Stimulated activated CD8-positive, alpha-beta memory T cell treated with anti-CD3 and anti-CD28 coated beads, Interleukin-4, amount 100 ng/mL, for 48 hours (primary cell): ENCODE measurements around the gene SERPINI1.
A peak's percentile ranks its signal among the peaks of the same experiment; 100 is the strongest.

Experiments used
- DNase-seq: peaks from one replicate; pipeline ENCODE4 v3.0.0-alpha.2; 2020

Gene SERPINI1

GRCh38 chr3:167736264-167736787 is 805 bp downstream of the SERPINI1 start:
- no peak for DNase-seq

GRCh38 chr3:167736997-167737396 is 1.5 kb downstream of the SERPINI1 start:
- no peak for DNase-seq

DNA sequence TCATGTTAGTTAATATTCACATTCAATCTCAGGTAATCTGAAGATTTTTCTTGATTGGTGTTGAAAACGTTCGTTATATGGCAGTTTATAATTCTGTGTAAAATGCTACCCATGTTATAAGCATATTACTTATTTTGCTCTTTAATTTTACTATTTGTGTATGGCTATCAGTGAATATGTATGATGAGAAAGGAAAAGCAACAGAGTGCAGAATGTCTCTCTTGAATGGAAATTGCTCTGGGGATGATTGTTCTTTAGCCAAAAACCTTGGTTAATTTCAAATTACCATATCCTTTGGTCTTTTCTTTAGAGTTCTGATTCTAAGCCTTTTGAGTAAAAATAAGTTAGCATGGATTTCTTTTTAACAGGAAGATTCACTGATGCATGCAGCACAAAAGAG is 2.5 kb downstream of the SERPINI1 start:
- no peak for DNase-seq

DNA sequence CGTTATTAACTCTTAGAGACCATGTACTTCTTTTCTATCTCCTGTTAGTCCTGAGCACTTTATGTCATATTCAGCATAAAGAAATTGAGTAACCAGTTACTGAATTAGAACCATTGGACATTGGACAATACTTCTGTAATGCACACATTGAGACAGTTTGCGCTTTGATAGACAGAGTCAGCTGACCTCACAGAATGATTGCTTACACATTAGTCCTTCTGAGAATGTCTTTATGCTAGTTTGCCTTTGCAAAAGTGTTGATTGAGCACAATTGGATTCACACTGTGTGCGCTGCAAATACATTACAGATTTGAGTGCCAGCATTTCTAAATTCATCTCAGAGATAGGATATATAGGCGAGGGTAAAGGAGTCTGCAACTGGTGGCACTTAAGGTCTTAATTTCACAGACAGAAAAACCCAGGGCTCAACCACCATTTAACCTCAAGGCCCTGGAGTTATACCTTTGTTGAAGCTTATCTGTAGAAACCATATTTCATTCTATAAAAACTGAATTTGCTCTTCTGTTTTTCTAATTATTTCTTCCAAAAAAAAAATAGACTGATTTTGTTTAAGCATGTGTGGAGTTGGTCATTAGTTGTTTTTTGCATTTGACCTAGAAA is 3.8 kb downstream of the SERPINI1 start:
- no peak for DNase-seq

DNA sequence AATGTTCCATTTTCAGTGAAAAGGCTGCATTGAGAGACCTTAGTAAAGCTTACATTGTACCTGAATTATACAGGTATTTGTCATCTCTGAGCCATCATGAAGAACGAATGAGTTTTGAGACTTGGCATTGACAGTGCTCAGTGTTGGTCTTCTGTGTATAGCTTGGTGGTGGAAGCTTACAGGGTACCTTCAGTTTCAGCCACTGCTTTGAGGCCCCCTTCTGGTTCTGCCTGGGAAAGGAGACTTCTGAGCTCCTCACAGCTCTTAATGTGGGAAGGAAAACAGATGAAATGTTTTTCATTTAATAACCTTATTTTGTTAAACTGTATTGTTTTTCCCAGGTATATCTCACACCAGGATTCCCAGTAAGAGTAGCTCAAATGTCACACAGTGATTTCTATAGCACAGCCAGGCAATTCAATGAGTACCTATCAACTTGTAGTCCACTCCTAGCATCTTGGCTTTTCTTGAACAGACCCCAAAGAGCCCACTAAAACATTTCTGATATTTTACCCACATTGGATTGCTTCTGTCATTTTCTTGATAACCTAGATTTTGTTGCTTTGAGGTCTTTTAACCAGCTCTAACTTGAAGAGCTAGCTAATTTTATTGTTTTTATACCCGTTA is 5.6 kb downstream of the SERPINI1 start:
- DNase-seq: peak; percentile 38

DNA sequence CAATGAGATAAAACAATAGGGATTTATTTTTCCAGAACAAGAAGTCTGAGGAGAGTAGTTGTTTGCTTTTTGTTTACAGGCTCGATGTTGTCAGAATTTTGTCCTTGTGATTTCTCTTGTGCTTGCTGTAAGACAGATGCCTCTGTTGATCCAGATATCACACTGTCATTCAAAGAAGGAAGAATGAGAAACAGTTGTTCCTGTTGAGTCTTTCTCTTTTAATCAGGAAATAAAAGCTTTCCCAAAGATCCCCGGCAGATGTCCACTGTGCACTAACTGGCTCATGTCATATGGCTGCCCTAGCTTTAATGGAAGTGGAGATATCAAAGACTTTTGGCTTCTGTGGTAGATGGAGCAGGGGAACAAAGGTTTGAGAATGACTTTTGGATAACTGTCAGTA is 6.8 kb downstream of the SERPINI1 start:
- DNase-seq: no peak

GRCh38 chr3:167743799-167744198 is 8.3 kb downstream of the SERPINI1 start:
- DNase-seq: no peak

- no peak for DNase-seq
Observed at GRCh38 chr3:167749209-167749608, 13.7 kb downstream of the SERPINI1 start.

DNA sequence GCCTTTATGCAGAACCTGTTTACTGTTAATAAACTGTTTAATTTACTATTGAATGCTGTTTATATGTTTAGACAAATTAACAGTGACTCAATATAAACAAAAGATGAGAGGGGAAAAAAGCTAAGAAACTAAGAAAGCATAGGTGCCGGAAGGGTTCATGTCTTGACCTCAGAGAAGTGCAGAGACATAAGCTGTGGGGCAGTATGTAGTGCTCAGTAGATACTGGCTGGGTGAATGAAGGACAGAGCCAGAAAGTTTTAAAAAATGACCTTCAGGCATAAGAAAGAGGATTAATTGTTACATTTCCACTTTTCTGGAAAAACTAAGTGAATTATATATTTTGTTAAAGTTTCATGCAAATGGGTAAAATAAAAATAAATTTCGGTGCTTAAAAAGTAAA is 14.2 kb downstream of the SERPINI1 start:
- DNase-seq: no peak

DNA sequence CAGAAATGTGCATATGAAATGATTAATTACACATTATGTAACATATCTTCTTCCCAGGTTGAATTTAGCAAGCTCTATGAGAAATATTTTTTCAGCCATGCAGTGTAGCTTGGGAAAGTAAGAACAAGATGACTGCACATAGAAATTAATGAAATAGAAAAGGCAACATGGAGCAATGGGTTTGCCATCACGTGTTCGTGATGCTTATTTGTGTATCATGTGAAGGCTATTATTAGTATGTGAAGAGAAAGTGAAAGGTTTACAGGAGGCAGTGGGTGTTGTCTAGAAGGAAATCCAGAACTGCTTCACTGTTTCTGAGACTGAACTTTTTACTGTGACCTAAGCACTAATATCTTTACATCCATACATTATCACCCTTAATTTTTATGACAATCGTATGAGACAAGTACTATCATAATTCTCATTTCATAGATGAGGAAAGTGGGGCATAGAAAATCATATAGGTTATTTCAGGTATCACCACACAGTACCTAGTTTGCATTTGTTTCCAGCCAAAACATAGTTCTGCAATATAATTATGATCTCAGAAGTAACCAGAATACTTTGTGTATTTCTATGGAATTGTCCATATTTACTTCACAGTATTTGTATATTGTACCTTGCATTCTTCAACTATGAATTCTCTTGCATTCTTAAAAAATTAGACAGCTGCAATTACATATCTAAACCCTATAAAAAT is 14.9 kb downstream of the SERPINI1 start:
- no peak for DNase-seq

DNA sequence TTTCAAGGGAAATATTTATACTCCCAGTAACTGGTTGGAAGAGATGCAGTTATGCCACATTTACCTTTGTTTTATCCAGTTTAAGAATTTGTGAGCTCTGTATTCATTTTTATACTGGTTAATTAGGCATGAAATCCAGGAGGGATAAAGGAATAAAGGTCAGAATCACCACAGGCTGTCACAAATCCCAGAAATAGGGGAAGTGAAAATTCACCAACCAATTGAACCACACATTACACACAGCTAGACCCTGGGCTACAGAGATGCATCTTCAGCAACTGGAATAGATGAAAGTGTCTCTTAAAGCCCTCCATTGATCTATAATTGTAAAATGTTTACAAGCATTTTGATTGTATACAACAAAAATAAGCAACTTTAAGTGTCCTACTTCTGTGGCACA is 18.5 kb downstream of the SERPINI1 start:
- DNase-seq: no peak

DNA sequence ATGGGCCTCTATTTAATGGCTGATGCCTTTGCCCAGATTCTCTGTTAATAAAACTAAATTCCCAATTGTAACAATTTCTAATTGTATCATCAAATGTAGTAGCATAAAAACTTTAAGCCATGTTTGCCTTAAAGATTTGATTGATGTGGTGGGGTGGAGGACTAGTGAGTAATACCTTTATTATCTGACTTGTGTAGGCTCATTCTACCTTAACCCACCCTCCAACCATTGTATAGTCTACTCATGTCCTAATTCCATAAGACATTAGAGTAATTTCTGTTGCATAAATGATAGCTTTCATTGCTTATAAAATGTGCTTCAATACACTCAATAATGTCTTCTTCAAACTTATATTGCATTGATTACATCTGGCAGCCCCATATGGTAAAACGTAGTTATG is 25.8 kb downstream of the SERPINI1 start:
- no peak for DNase-seq

DNA sequence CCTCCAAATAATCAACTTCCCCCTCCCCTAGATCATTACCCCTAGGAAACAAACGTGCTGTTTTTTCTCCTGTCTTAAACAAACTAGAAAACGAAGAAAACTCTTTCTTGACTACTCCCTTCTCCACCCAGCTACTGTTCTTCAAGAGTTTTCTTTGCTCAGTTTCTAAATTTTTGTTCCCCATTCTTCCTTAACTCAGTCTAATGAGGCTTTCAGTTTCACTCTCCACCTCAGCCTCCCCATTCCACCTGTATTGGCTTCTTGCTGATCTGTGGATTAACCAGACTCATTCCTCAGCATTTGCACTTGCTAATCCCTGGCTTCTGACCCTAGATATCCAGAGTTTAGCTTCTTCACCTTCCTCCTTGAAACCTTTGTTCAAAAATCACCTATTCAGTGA is 26.8 kb downstream of the SERPINI1 start:
- no peak for DNase-seq

GRCh38 chr3:167772992-167773391 is 37.5 kb downstream of the SERPINI1 start:
- DNase-seq: no peak

DNA sequence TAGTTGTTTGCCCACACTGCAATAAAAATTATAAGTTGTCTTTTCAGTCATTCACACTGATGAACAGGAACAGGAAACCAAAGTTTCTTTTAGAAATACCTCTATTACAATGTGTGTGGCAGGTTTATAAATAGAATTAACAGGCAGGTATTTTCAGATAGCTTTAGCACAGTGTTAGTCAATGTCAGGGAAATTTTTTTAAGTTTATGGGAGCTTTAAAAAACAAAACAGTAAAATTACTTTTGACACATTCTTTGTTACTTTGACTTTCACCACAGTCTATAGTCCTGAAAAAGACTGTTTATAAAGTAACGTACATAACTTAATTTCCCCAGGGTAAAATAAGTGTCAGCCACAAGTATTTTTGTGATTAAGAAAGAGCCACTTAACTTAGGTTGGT is 38.1 kb downstream of the SERPINI1 start:
- no peak for DNase-seq

DNA sequence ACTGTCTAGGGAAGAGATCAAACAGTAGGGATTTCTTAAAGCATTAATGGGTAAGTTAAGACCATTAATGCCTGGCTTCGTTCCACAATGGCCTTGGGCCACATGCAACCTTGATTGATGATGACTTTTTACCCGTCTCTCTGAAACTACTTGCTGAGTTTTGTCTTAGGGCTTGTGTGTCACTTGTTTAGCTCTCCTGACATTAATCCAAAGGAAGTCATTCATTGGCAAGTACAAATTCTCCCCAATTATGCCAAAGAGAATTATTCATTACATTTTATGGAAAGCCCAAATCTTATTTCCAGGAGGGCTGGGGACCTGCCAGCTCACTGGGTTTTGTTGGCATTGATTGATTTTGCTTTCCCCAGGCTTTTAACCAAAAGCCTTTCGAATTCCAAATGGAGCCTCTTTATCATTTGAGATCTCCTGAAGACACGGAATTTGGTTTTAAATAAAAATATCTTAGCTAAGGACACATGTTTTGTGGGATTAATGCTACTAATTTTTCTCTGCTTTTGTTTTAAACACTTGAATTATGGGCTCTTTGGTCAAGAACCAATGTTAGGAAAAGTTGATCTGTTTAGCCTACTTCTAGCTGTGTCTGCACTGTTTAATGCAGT is 40.7 kb downstream of the SERPINI1 start:
- no peak for DNase-seq

DNA sequence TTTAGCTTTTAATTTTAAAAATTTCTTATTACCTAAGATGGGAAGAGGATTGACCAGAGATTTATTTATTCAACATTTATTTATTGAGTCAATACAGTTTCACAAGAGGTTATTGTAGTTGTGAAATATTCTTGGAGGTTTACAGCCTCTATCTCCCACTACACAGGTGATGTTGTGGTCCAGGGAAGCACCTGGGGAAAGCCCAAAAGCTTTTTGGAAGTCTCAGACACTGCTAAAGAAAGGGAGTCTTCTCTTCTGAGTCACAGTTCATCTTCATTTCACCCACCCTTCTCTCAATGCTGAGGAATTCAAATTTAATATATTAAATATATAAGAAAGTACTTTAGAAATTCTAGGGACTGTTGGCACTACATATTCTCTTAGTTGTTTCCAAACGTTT is 41.8 kb downstream of the SERPINI1 start:
- no peak for DNase-seq

DNA sequence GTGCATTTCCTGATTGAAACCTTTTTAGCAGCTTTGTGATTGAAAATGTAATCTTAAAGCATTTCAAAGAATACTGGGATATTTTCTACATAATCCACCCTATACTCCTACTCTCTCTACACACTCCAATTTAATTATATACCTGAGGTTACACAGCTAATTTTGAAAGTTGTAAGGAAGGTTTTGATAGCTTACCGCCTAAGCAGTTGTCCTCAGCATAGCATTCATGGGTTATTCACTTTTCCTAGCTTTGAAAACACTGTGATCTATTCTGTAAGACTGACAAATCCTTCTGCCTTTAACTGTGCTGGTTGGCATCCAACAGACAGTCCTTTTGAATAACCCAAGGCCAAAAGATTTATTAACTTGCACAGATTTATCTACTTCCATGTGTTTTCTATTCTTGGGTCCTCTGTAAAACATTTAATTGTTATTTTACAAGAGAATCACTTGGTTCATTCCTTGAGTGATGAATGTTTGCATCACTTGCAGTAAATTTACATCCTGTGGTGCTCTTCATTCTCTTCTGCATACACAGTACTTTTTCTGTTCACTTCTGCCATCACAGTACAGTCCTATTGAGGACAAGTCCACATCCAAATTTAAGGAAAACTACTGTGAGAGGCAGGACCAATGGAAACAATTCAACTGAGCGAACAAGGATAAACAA is 44.8 kb downstream of the SERPINI1 start:
- no peak for DNase-seq

- no peak for DNase-seq
Observed at GRCh38 chr3:167783781-167784180, 48.3 kb downstream of the SERPINI1 start.

DNA sequence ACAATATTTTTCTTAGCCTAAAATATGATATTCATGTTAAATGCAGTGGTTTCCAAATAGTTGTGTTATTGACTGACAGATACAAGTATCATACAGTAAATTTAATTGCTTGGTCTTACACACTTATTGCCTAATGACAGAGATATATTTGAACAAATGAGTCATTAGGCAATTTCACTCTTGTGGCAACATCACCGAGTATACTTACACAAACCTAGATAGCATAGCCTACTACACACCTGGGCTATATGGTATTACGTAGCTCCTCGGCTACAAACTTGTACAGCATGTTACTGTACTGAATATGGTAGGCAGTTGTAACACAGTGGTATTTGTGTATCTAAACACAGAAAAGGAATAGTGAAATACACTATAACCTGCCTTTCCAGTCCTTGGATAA is 50.3 kb downstream of the SERPINI1 start:
- no peak for DNase-seq

- DNase-seq: no peak
Observed at GRCh38 chr3:167787440-167787839, 51.9 kb downstream of the SERPINI1 start.

GRCh38 chr3:167798443-167798842 is 62.9 kb downstream of the SERPINI1 start:
- DNase-seq: no peak

DNA sequence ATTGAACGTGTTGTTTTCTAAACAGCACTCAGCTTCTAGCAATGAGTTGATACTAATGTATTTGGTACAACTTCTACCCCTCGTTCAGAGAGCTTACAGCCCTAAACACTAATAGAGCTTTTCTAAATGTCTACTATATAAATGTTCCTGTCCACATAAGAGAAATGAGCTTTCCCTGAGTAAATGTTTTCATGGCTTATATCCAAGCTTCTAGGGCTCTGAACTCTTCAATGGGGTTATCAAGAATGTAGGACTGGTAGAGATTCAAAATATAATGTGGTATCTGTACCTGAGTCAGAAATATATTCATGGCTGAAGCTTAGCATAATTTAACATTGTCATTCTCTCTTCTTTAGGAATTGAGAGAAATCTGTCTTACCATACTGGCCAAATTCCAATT is 73.4 kb downstream of the SERPINI1 start:
- DNase-seq: no peak
